ENCODE measurements around the gene PRDM8.

DNA sequence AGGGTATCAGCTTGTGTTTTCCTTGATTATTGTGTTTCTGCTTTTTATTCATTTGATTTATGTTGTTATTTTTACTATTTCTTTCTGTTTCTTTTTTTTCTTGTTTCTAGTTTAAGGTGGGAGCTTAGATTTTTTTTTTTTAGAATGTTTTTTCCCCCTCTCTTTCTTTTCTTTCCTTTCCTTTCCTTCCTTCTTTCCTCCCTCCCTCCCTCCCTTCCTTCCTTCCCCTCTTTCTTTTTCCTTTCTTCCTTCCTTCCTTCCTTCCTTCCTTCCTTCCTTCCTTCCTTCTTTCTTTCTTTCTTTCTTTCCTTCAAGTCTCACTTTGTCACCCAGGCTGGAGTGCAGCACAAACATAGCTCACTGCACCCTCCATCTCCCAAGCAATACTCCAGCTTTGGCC, 31.4 kb upstream of the PRDM8 start:
- TF ChIP-seq CTCF (IDR thresholded peaks at IDR 0.05) (no peak), POLR2A (IDR thresholded peaks at IDR 0.05) (no peak), POLR2AphosphoS5 (IDR thresholded peaks at IDR 0.05) (no peak)

All from prostate gland (tissue), 2 donors.